Common myeloid progenitor, CD34-positive (primary cell): ENCODE measurements around the gene ZNF574.

Experiments
- CTCF ChIA-PET: fragments of 350-600 bp; sonication (Branson Sonifier 250); formaldehyde crosslinking; loops from one replicate; lab custom pipeline; 2021; ENCODE audit warnings: antibody characterized with exemption; lab: Charles Lee
- POLR2A ChIA-PET: fragments of 350-600 bp; sonication (Branson Sonifier 250); formaldehyde crosslinking; loops from one replicate; lab custom pipeline; 2021; ENCODE audit warnings: antibody characterized with exemption; lab: Charles Lee
- DNase-seq, 3 donors: peaks; one replicate each; pipeline versions ENCODE4 v3.0.0 to v3.0.0-alpha.2; 2013
- H3K27ac ChIP-seq, 2 experiments: 1 replicate in 1 of 2; 2 replicates in 1 of 2; pipeline ENCODE4 v1.7.0; 2013; ENCODE audit warnings: inconsistent platforms in 2 of 2, low read length in 2 of 2, mild to moderate bottlenecking in 2 of 2, low read depth in 1 of 2, moderate library complexity in 1 of 2; ENCODE audit not compliant: severe bottlenecking in 2 of 2, insufficient read depth in 1 of 2, poor library complexity in 1 of 2
- H3K27me3 ChIP-seq, 5 experiments: replicated peaks in 2 of 5; 1 replicate in 3 of 5; 2 replicates in 2 of 5; pipeline versions ENCODE4 v1.6.1 to v1.7.0; 2013; ENCODE audit warnings: low read length in 4 of 5, mild to moderate bottlenecking in 2 of 5, moderate library complexity in 2 of 5, inconsistent platforms in 1 of 5; ENCODE audit not compliant: insufficient read depth in 5 of 5, control insufficient read depth in 4 of 5
- H3K36me3 ChIP-seq, 4 experiments: 1 replicate in 2 of 4; 2 replicates in 2 of 4; pipeline versions ENCODE4 v1.6.1 to v1.7.0; 2013; ENCODE audit warnings: low read length in 3 of 4, control low read depth in 1 of 4, mild to moderate bottlenecking in 1 of 4; ENCODE audit not compliant: control insufficient read depth in 4 of 4, insufficient read depth in 4 of 4
- H3K4me1 ChIP-seq, 4 experiments: 1 replicate in 3 of 4; 2 replicates in 1 of 4; pipeline versions ENCODE4 v1.6.1 to v1.7.1; 2013; ENCODE audit warnings: low read length in 3 of 4, mild to moderate bottlenecking in 3 of 4, control low read depth in 1 of 4, inconsistent platforms in 1 of 4, moderate library complexity in 1 of 4; ENCODE audit not compliant: control insufficient read depth in 4 of 4, insufficient read depth in 4 of 4; ENCODE audit errors: control extremely low read depth in 1 of 4
- H3K4me3 ChIP-seq, 7 experiments: 1 replicate in 4 of 7; 2 replicates in 3 of 7; pipeline versions ENCODE4 v1.5.1 to v1.7.0; 2013; ENCODE audit warnings: mild to moderate bottlenecking in 7 of 7, low read length in 6 of 7, moderate library complexity in 6 of 7, inconsistent platforms in 2 of 7, low read depth in 2 of 7, control low read depth in 1 of 7; ENCODE audit not compliant: insufficient read depth in 4 of 7, control insufficient read depth in 1 of 7; ENCODE audit errors: extremely low read depth in 1 of 7
- H3K9me3 ChIP-seq, 5 experiments: 1 replicate in 4 of 5; 2 replicates in 1 of 5; pipeline versions ENCODE4 v1.6.1 to v1.7.1; 2013; ENCODE audit warnings: low read length in 4 of 5, mild to moderate bottlenecking in 2 of 5, inconsistent platforms in 1 of 5, low read depth in 1 of 5, moderate library complexity in 1 of 5; ENCODE audit not compliant: control insufficient read depth in 4 of 5, insufficient read depth in 2 of 5; ENCODE audit errors: control extremely low read depth in 1 of 5
- WGBS: methylation state at CpG from one replicate; pipeline ENCODE4 v1.1.5; 2013; ENCODE audit not compliant: insufficient coverage; 5-methylcytosine and 5-hydroxymethylcytosine counted together

ZNF574 gene

GRCh38 chr19:42074513-42075363 is 1.2 kb upstream of the ZNF574 start:
- Histone ChIP-seq H3K4me3 (peak overlapping the region in 6 of 7 experiments; percentile 76 to 96 (median 86)), H3K27me3 (no peaks in the 10 kb centered on the region), H3K4me1 (peaks cover 10 to 41% (median 35%) of the 10 kb centered on the region in 4 experiments), H3K9me3 (no peaks in the 10 kb centered on the region), H3K36me3 (peaks cover 4 to 17% (median 15%) of the 10 kb centered on the region in 4 experiments), H3K27ac (peak overlapping the region; percentile 98 to 99)
- ChIA-PET POLR2A (no interaction called here), CTCF (no interaction called here)
- WGBS: 64% methylated on average over 19 of the region's 27 CpGs
- DNase-seq: peak in 1 of 3 donors; percentile 29

DNA sequence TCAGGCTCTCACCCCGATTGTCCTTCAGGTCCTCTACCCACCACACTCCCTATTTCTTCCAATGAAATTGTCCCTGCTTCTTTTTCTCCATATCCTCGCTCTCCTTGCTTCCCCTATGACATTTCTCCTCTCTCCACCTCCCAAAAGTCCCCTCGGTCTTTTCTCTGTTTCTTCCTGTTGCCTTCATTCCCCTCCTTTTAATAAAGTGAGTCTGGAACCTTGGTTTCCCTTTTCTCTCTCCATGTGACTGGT is 676 bp upstream of the ZNF574 start:
- H3K36me3 ChIP-seq: peaks cover 4 to 22% (median 20%) of the 10 kb centered on the region in 4 experiments
- H3K4me1 ChIP-seq: peaks cover 9 to 36% (median 30%) of the 10 kb centered on the region in 4 experiments
- WGBS: 4% methylated on average over 3 of the region's 3 CpGs
- H3K27ac ChIP-seq: peak overlapping the region; percentile 98 to 99
- POLR2A ChIA-PET: no interaction called here
- H3K4me3 ChIP-seq: peak overlapping the region; percentile 70 to 96 (median 83)
- no peak for DNase-seq
- CTCF ChIA-PET: no interaction called here
- H3K27me3 ChIP-seq: no peaks in the 10 kb centered on the region
- H3K9me3 ChIP-seq: no peaks in the 10 kb centered on the region

DNA sequence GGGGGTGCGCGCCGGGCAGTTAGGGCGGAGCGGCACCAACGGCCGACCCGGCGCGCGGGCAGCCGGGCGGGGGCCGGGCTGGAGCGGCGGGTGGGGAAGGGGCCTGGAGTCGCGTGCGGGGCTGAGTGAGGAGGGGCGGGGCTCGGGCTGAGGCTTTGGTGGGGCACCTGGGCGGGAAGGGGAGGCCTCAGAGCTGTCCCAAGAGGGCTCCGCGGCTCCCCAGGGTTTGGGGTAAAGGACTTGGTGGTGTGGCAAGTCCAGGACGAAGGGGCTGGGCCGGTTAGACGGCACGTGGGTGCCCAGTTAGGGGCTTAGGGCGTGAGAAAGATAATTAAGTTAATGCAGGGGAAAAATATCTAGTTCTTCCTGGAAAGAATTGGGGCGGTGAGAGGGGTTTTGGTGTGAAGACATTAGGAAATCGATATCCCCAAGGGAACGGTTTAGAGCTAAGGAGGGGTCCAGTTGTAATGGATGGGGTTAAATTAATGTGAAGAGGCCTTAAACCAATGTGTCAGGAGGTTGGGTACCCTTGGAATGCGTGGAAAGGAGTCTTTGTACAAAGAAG is 496 bp downstream of the ZNF574 start:
- CTCF ChIA-PET: interaction anchor here (1.0 to 1.3 kb wide), 2 partner anchors 8 to 224 kb away, joined by 3 read pairs; no protein-coding TSS in a partner anchor
- POLR2A ChIA-PET: interaction anchor here (1.0 to 1.6 kb wide), 4 partner anchors 15 to 167 kb away, joined by 3 to 5 read pairs (median 4); partner anchors contain the start of gene POU2F2

DNA sequence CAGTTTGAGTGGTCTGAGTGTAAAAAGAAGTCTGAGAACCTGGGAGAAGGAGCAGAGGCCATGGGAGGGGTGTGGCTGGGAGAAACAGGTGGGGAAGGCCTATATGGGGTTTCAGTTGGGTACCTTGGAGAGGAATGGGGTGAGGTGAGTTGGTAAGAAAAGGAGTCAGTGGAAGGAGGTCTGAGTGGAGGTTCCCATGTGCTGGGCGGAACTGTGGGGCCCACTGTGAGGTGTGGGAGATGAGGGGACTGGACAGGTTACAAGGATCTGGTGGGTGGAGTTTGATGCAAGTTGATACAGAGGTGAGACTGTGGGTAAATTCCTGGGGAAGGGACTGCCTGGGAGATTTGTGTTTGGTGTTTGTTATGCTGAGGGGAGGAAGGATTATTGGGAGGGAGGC is 2.1 kb downstream of the ZNF574 start:
- 100% methylated on average over 1 of the region's 1 CpG for WGBS
- POLR2A ChIA-PET: interaction anchor here (0.9 kb wide), 1 partner anchor 27 kb away, joined by 3 read pairs; no protein-coding TSS in a partner anchor
- DNase-seq: no peak
- H3K9me3 ChIP-seq: no peaks in the 10 kb centered on the region
- H3K4me1 ChIP-seq: peaks cover 8 to 29% (median 24%) of the 10 kb centered on the region in 4 experiments
- CTCF ChIA-PET: interaction anchor here (4.5 kb wide), 1 partner anchor 15 kb away, joined by 31 read pairs; no protein-coding TSS in a partner anchor
- peak overlapping the region in 1 of 7 experiments; percentile 90 for H3K4me3 ChIP-seq
- peaks cover 6 to 42% (median 34%) of the 10 kb centered on the region in 4 experiments for H3K36me3 ChIP-seq
- H3K27ac ChIP-seq: peak overlapping the region; percentile 94 to 99
- no peaks in the 10 kb centered on the region for H3K27me3 ChIP-seq

More for the DNA sequence above, 496 bp downstream of the ZNF574 start:
- H3K27me3 ChIP-seq: no peaks in the 10 kb centered on the region
- WGBS: 0% methylated on average over 22 of the region's 33 CpGs
- H3K4me1 ChIP-seq: peaks cover 8 to 29% (median 24%) of the 10 kb centered on the region in 4 experiments
- DNase-seq: peak in 1 of 3 donors; percentile 63
- H3K4me3 ChIP-seq: peak overlapping the region; percentile 76 to 96 (median 83)
- no peaks in the 10 kb centered on the region for H3K9me3 ChIP-seq
- peaks cover 6 to 34% (median 30%) of the 10 kb centered on the region in 4 experiments for H3K36me3 ChIP-seq
- H3K27ac ChIP-seq: peak overlapping the region; percentile 94 to 99

GRCh38 chr19:42078538-42079275 is 2.7 kb downstream of the ZNF574 start:
- Histone ChIP-seq H3K27me3 (no peaks in the 10 kb centered on the region), H3K27ac (peak overlapping the region in 1 of 2 experiments; percentile 99), H3K4me1 (peaks cover 8 to 29% (median 24%) of the 10 kb centered on the region in 4 experiments), H3K9me3 (no peaks in the 10 kb centered on the region), H3K4me3 (no peak overlapping the region), H3K36me3 (peaks cover 6 to 45% (median 35%) of the 10 kb centered on the region in 4 experiments)
- DNase-seq: no peak
- CTCF ChIA-PET: interaction anchor here (0.8 to 4.5 kb wide), 3 partner anchors 15 to 301 kb away, joined by 3 to 31 read pairs (median 3); no protein-coding TSS in a partner anchor
- POLR2A ChIA-PET: interaction anchor here (0.9 kb wide), 1 partner anchor 27 kb away, joined by 3 read pairs; no protein-coding TSS in a partner anchor
- 96% methylated on average over 9 of the region's 15 CpGs for WGBS

GRCh38 chr19:42079276-42079669 is 3.3 kb downstream of the ZNF574 start:
- CTCF ChIA-PET: interaction anchor here (0.8 to 4.5 kb wide), 3 partner anchors 14 to 301 kb away, joined by 3 to 31 read pairs (median 3); no protein-coding TSS in a partner anchor
- peaks cover 6 to 45% (median 35%) of the 10 kb centered on the region in 4 experiments for H3K36me3 ChIP-seq
- H3K4me1 ChIP-seq: peaks cover 8 to 29% (median 24%) of the 10 kb centered on the region in 4 experiments
- no peak for DNase-seq
- POLR2A ChIA-PET: no interaction called here
- no peaks in the 10 kb centered on the region for H3K27me3 ChIP-seq
- H3K9me3 ChIP-seq: no peaks in the 10 kb centered on the region
- H3K4me3 ChIP-seq: no peak overlapping the region
- 94% methylated on average over 13 of the region's 16 CpGs for WGBS
- H3K27ac ChIP-seq: no peak overlapping the region
